Peyer's patch (tissue), 4 donors: ENCODE measurements around the gene ZNF827.

Experiments
- POLR2A ChIP-seq, 2 donors: fragments of 450-650 bp; IDR thresholded peaks; one replicate each; pipeline ENCODE4 v1.5.1; 2017; ENCODE audit warnings: antibody characterized with exemption in 2 of 2, mild to moderate bottlenecking in 2 of 2, moderate library complexity in 2 of 2
- TF ChIP-seq, protein P1 (sequence below), 6 experiments: fragments of 450-650 bp in 4 of 6; fragments of 200-600 bp in 2 of 6; sonication (generic) in 1 of 6; IDR thresholded peaks; one replicate each; pipeline ENCODE4 v1.5.1; 2017 to 2019; ENCODE audit warnings: antibody characterized with exemption in 6 of 6, mild to moderate bottlenecking in 3 of 6, moderate library complexity in 1 of 6

DNA sequence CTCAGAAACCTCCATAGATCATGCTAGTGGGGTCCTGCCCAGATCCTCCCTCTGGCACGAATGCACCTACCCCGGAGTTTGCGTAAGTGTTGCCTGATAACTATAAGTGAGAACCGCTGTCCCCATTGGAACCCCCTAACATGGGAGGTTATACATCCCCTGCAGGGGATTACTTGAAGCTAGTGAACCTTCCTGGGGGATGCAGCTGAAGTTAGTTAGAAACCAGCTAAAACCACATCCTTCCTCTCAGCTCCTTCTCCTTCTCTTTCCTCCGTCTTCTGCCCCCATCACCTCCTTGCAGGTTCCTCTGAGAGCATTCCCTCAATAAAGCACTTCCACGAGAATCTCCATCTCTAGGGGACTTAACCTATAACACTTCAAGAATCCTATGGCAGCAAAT is 95.0 kb downstream of the ZNF827 start:
- TF ChIP-seq, protein P1, sequence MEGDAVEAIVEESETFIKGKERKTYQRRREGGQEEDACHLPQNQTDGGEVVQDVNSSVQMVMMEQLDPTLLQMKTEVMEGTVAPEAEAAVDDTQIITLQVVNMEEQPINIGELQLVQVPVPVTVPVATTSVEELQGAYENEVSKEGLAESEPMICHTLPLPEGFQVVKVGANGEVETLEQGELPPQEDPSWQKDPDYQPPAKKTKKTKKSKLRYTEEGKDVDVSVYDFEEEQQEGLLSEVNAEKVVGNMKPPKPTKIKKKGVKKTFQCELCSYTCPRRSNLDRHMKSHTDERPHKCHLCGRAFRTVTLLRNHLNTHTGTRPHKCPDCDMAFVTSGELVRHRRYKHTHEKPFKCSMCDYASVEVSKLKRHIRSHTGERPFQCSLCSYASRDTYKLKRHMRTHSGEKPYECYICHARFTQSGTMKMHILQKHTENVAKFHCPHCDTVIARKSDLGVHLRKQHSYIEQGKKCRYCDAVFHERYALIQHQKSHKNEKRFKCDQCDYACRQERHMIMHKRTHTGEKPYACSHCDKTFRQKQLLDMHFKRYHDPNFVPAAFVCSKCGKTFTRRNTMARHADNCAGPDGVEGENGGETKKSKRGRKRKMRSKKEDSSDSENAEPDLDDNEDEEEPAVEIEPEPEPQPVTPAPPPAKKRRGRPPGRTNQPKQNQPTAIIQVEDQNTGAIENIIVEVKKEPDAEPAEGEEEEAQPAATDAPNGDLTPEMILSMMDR (IDR thresholded peaks at IDR 0.05): no peak
- TF ChIP-seq POLR2A (IDR thresholded peaks at IDR 0.05): no peak
